HG02840 (cell line): Measurements from ENCODE around the gene RARG.
"Not testable (repeated sequence)": the region's sequence is repeated elsewhere in the genome, so short reads cannot be mapped to it uniquely, and the experiment has no call there.

ENCODE experiments used
- ATAC-seq: cut with Tn5 transposase; IDR thresholded peaks from one replicate; pipeline ENCODE4 v1.9.1; 2021; ENCODE audit warnings: mild to moderate bottlenecking, moderate library complexity, moderate number of reproducible peaks; ENCODE audit not compliant: unreplicated experiment, low FRiP score

RARG gene

DNA sequence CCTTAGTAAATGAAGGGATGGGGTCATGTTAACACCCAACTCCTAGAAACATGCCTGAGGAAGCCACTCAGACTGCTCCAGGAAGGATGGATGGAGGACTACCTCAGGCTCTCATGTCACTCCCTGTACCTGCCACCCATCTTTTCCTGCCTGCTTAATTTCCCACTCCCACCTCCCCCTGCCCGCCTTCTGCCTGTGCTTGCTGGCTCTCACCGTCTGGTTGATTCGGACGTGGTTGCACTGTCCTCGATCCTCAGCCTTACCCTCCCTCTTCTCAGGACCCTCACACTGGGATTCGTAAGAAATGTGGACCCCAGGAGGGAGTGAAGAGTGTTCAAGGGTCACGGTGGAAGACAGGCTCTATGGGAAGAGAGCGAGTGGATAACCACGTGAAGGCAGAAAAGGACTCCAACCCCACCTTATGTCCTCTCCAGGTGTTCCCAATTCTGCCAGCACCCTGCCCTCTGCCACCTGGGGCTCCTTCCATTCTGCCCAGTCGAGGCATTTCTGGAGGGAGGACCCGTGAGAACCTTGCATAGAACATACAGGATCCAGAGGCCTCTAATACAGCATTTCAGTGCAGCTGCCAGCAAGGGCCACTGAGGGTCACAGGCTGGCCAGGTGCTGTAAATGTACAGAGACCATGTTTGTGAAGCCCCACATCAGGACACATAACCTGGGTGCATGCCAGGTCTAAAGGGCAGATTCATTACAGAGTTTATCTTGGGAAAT, 37.9 kb downstream of the RARG start:
- no peak for ATAC-seq

DNA sequence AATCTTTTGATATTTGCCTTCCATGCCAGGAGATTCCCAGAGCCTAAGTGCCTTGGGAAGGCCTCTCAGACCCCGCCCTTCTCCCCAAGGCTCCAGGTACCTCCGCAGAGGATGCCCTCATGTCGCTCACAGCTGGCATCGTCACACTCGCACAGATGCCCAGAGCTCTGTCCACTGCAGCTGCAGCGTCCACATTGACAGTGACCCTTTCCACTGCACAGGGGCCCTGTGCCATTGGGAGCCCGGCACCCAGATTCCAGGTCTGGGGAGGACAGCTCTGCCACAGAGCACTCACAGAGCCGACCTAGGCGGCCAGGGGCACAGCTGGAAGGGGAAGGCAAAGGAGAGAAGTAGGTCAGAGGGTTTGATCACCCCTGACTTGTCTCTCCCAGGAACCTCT, 39.0 kb downstream of the RARG start:
- no peak for ATAC-seq

DNA sequence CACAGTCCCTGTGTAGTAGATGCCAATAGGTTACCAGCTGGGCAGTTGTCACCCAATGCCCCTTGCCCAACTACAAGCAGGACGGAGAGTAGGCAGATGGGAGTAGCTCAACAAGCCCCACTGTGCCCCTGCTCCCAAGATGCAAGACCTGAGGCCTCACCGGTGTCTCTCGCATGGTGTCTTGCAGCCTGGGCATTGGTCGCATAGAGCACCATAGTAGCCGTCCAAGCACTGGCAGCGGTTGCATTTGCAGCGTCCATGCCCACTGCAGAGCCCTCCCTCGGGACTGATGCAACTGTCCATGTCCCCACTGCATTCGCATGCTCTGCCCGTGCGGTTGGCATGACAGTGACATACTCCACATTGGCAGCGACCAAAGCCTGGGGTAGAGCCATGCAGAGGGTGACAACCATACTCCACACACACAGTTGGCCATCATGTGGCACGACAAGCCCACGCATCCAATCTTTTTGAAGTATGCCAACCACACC, 39.4 kb downstream of the RARG start:
- ATAC-seq, result no peak

DNA sequence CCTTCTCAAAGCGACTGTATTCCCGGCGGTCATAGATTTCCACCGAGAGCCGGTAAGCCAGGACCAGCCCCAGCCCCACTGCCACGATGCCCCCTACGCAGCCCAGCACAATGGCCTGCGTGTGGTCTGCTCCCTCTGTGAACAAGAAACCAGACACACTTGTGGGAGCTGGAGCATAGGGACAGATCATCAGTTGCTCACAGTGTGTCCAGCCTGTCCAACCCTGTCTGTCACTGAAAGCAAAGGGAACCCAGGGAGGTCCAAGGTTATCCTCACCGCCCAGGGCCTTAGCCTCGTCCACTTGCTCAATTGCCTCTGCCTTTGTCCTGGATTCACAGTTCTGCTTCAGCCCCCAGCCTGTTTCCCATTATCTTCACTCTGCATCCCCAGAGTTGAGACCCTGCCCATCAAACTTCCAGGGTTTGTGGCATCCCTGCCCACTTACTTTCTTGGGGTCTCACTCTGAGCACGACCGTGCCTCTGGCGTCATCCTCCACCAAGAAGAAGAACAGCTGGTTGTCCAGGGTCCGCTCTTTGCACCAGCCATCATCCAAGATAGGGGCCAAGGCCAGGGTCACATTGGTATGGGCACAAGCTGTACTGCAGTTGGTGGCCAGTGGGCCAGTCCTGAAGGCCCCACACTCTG, 40.0 kb downstream of the RARG start:
- no peak for ATAC-seq

DNA sequence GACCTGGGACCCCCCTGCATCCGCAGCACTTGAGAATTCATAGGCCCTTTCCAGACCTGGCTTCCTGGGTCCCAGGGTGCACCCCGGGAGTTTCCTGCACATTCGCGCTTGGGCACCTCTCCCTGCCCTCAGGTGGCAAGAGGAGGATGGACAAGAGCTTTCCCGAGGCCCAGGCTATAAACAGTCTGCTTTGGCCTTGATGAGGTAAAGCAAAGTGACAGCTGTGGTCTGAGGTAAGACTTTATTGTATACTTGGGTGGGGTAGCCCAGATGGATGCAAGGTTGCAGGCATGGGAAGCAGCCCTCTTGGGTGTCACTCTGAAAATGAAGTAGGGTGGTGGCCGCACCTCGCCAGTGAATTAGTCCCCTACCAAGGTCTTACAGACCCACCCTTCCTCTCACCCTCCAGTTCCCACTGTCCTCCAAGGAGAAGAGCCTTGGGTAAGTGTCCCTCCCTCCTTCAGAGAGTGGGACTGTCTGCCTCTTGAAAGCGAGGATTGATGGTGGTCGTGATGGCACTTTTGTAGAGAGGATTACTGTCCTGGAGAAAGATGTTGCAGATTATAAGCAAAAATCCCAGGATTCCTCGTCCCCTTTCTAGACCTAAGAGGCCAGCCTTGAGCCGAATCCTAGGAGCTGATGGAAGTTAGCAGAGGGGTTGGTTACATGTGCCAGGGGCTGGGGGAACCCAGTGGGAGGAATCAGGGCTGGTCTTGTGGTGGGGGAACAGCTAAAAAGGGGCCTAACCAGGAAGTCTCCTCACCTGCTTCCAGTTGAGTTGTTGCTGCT, 40.7 kb downstream of the RARG start:
- ATAC-seq, result no peak

DNA sequence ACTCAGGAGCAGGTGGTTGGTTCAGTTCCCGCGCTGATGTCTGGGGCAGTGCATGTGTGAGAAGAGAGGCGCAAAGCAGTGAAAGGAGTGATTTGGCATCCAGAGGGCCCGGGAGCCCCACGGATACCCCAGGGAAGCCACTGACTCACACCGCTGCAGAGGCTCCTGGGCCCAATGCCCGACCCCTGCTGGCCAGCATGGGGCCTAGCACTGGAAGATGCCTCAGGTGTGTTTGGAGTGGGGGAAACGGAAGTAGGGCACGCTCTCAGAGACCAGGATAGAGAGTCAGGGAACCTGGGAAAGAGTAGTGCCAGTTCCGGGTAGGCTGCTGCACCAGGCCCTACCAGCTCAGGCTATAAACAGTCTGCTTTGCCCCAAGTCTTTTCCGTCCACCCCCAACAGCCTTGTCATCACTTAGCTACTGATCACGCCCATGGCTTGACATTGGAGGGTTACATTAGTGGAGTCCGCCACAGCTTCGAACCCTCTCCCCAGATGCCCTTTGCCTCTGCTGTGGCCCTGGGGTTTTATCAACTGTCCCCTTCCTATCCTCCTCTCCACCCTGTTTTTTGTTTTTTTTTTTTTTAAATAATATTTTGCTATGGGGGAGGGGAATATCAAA, 41.8 kb downstream of the RARG start:
- ATAC-seq, result no peak

DNA sequence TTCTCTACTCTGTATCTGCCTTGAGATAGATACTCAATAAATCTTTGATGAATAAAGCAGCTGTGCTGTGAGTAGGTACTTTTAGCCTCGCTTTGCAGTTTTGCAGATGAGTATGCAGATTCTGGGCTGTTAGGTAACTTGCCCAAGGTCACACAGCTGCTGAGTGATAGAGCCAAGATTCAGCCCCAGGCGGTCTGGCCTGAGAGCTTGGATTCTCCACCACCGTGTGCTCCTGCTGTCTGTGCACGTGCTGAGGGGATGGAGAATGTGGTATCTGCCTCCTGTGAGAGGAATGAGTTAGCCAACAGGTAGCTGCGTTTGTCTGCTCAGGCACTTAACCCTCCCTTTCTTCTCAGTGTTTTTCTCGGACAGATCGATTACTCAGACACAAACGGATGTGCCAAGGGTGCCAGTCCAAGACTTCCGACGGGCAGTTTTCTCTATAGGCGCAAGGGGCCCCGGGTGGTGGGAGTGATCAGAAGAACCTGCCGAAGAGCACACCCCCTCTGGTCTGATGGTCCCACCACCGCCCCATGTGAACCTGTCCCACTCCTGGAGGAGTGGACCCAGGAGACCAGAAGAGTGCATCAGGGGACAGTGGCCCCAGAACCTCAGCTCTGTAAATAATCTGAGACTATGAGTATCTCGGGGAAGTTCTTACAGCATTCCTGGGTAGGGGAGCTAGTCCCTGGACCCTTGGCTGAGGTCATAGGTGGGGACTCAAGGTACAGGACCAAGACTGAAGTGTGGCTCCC, 44.7 kb downstream of the RARG start:
- no peak for ATAC-seq

DNA sequence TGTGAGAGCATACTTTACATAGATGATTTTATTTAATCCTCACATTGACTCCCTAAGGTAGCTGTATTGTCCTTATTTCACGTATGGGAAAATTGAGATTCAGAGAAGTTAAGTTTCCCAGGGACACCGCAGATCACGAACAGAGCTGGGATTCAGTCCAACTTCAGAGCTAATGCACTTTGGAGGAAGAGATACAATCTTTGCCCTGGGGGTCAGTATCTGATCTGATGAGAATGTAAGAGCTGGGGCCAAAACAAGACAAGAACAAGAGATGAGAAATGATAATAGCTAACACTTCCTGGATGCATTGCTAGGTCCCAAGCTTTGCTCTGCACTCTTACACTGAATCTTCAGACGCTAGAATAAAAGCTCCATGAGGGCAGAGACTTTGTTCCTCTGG, 45.3 kb downstream of the RARG start:
- ATAC-seq, result no peak

DNA sequence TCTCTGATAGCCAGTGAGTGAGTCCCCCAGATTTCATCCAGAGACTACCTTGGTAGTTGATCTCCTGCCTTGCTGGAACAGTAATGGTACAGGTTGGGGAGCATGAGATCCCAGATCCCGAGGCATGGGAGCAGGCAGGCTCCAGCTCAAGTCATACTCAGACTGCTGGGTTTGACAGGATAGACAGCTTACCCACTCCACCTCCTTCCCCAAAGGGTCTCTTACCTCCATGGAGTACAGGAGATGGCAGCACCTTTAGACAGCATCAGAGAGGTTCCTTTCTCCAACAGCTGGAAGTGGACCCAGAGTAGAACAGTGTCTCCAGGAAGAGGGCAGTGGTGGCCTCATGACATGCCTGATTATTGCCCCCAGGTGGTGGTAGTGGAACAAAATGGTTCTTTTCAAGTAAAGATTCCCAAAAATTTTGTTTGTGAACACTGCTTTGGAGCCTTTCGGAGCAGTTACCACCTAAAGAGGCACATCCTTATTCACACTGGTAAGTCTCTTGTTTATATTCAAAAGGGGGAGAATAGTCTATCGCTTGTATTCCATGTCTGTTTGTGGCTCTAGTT, 46.3 kb downstream of the RARG start:
- ATAC-seq, result no peak

DNA sequence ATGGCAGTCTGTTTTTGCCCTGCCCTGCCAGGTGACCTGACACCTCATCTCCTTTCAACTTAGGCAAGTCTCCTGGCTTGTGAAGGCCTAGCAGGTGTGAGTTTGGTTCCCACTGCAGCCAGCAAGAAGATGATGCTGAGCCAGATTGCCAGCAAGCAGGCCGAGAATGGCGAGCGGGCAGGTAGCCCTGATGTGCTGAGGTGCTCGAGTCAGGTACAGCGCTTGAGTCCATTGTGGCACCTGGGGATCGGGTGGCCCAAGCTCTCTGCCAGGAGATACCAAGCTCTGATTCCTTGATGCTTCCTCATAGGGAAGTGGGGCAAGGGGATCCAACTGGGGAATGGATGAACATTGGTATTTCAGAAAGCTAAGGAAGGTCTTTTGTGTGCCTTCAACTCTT, 47.2 kb downstream of the RARG start:
- ATAC-seq, result no peak

DNA sequence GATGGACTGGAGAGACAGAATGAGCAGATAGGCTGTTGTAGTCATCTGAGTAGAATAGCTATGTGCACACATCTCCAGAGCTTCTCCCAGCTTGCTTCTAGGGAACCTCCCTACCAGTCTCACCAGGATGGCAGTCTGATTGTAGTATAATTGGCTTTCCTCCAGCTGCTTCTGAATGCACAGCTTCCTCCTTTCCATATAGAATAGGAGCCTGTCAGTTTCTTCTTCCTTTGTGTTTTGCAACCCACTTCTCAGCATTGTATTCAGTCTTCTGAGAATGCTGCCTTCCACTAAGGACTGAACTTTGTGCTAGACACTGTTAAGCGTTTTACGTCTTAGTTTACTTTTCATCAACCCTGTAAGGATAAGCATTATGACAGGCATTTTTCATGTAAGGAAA, 49.1 kb downstream of the RARG start:
- no peak for ATAC-seq

DNA sequence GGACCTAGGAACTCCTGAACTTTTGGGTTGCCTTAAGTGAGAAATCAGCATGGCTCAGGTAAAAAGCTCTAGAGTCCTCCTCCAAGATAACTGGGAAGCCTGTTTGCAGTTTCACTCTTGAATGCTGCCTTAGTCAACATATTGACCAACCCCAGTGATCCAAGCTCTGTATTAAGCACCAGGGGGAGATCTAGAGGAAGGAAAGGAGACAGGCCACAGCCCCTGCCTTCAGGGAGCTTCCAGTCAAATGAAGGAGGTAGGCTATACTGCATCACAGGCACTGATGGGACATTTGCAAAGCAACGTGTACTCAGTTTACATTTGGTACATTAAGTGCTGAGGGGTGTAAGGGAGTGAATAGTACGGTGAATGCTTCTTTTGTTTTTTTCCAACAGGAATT, 50.1 kb downstream of the RARG start:
- ATAC-seq, result no peak

DNA sequence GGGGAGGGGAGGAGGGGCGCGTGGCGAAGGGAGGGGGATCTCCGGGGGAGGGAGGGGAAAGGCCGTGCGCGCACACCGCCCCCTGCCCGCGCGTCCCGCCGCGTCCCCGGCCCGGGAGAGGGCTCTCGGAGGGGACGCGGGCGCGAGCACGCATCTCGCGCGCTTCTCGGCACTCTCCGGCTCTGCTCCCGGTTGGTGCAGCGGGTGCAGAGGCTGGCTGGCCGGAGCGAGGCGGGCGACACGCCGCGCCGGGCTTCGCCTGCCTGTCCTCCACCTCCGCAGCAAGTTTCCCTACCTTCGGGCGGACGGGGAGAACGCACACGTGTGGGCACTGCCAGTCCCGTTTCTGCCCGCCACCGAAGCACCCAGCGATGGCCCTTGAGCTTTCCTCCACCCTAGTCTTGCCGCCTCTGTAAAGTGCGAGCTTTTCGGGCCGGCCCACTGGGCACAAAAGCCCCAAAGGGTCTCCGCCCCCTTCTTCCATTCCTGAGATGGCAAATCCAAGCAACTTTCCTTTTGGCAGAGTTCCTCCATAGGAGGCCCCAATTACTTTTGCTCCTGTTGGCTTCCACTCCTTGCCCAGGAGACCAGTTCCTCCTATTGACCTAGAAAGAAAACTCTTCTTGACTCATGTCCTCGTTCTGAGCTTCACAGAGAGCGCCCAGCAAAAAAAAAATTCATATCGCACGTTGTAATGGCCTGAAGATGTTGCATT, 50.9 kb downstream of the RARG start:
- peak; percentile 40 for ATAC-seq

DNA sequence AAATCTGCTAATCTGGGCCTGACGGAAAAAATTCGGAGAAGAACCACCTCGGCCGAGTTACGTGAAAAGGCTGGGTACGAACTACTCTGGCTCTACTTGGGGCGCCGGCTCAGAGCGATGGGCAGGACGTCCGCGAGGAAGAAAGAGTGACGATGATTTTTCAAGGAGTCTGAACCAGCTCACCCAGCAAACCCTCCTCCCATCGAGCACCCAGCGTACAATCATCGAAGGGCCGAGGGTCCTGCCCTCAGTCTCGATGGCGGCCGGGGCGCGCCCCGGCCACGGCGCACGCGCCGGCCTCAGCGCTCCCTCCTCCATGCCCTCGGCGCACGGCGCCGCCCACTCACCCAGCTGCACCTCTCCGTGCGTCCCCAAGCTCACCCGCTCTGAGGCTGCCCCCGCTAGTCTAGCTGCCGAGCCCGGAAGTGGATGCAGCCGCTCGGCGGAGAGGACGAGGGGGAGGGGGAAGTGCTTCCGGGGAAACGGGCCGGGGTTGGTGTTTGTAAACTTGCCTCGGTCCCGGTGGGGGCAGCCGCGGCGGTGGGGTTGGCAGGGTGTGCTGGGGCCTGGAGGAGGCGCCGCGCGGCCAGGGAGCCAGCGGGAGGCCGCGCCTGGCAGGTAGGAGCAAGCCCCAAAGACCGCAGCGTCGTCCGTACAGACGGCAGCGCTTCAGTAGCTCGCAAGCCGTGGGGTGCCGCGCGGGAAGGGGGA, 51.6 kb downstream of the RARG start, which contains the start of the genes CSAD and ZNF740:
Gene CSAD, minus strand, starts transcription at position 706 of the 711 bp plus-strand sequence. CDS start 7,455 bp downstream, outside the sequence.
Gene ZNF740, plus strand, starts transcription at position 503 of the 711 bp plus-strand sequence. CDS start 1,262 bp downstream, outside the sequence.
- ATAC-seq, result peak; percentile 91

DNA sequence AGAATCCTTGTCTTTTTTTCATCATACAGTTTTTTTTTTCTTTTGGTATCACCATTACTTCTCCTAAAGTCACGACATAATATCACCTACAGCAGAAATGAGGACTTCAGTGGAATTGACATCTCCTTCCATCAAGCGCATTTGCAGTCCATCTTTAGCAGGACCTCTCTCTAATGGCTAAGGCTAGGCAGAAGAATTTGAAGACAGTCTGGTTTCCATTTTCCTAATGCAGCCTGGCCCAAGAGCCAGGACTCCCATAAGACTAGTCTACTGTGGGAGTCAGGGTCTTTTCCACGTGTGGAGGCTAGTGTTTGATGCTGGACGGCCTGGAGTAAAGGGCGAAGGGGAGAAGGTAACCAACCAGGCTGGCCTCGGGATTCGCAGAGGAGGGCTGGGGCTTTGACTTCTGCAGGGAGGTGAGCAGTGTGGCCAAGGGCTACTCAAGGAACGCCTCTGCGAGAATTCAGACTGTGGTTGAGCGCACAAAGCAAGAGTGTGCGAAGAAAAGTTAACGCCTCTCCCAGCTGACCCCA, 52.3 kb downstream of the RARG start:
- peak; percentile 3 for ATAC-seq

DNA sequence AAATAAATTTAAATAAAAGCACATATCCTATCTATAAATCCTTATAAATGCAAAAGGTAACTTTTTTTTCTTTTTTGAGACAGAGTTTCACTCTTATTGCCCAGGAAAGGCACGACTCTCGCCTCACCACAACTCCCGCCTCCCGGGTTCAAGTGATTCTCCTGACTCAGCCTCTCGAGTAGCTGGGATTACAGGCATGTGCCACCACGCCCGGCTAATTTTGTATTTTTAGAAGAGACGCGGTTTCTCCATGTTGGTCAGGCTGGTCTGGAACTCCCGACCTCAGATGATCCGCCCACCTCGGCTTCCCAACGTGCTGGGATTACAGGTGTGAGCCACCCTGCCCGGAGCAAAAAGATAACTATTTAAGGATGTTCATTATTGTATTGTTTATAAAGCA, 53.2 kb downstream of the RARG start:
- not testable (repeated sequence) for ATAC-seq

DNA sequence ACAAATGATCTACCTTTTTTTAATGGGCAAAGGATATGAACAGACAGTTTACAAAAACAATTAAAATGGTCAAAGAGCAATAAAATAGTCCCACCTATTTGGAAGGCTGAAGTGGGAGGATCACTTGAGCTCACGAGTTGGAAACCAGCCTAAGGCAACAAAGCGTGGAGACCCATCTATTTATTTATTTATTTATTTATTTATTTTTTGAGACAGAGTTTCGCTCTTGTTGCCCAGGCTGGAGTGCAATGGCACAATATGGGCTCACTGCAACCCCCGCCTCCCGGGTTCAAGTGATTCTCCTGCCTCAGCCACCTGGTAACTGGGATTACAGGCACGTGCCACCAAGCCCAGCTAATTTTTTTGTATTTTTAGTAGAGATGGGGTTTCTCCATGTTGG, 54.6 kb downstream of the RARG start:
- not testable (repeated sequence) for ATAC-seq

DNA sequence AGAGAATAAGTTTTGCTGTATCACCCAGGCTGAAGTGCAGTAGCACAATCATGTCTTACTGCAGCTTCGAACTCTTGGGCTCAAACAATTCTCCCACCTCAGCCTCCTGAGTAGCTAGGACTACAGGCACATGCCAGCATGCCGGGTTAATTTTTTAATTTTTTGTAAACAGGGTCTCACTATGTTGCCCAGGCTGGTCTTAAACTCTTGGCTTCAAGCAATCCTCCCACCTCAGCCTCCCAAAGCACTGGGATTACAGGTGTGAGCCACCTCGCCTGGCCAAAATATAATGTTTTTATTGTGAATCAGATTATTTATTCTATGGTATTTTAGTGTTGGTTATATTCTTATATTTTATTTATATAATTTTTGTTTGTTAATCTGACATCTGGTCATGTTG, 55.3 kb downstream of the RARG start:
- no peak for ATAC-seq
